ENCODE measurements around the gene TMEM218. TPM values are rescaled to one million over a fixed set of nuclear protein-coding genes. Genes with fewer than 3 reads are reported as not detected.
A peak's percentile ranks its signal among the peaks of the same experiment; 100 is the strongest.

Gene TMEM218
- total RNA-seq, 1 donor from 2014 or later = 30.4 TPM

GRCh38 chr11:125084057-125084416 lies 27.4 kb downstream of the TMEM218 start:
- no peaks in the 10 kb centered on the region for H3K9me3 Mint-ChIP-seq
- H3K27ac Mint-ChIP-seq (ENCODE audit: unreplicated experiment) = peak overlapping the region; percentile 43
- DNase-seq (ENCODE audit: low read depth, low spot score) = no peak
- H3K4me1 Mint-ChIP-seq = peaks cover 11% of the 10 kb centered on the region
- TF ChIP-seq, protein P1, sequence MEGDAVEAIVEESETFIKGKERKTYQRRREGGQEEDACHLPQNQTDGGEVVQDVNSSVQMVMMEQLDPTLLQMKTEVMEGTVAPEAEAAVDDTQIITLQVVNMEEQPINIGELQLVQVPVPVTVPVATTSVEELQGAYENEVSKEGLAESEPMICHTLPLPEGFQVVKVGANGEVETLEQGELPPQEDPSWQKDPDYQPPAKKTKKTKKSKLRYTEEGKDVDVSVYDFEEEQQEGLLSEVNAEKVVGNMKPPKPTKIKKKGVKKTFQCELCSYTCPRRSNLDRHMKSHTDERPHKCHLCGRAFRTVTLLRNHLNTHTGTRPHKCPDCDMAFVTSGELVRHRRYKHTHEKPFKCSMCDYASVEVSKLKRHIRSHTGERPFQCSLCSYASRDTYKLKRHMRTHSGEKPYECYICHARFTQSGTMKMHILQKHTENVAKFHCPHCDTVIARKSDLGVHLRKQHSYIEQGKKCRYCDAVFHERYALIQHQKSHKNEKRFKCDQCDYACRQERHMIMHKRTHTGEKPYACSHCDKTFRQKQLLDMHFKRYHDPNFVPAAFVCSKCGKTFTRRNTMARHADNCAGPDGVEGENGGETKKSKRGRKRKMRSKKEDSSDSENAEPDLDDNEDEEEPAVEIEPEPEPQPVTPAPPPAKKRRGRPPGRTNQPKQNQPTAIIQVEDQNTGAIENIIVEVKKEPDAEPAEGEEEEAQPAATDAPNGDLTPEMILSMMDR (conservative IDR thresholded peaks at IDR 0.05) = no peak
- no peaks in the 10 kb centered on the region for H3K27me3 Mint-ChIP-seq (ENCODE audit: low read depth)
- H3K4me3 Mint-ChIP-seq = no peak overlapping the region
- no peaks in the 10 kb centered on the region for H3K36me3 Mint-ChIP-seq (ENCODE audit: low read depth)

- TF ChIP-seq, protein P1 (conservative IDR thresholded peaks at IDR 0.05) = no peak
- DNase-seq (ENCODE audit: low read depth, low spot score) = no peak
- H3K27ac Mint-ChIP-seq (ENCODE audit: unreplicated experiment) = peak overlapping the region; percentile 43
- no peaks in the 10 kb centered on the region for H3K27me3 Mint-ChIP-seq (ENCODE audit: low read depth)
- no peaks in the 10 kb centered on the region for H3K9me3 Mint-ChIP-seq
- peaks cover 11% of the 10 kb centered on the region for H3K4me1 Mint-ChIP-seq
- H3K4me3 Mint-ChIP-seq = no peak overlapping the region
- H3K36me3 Mint-ChIP-seq (ENCODE audit: low read depth) = no peaks in the 10 kb centered on the region
Measured at GRCh38 chr11:125083312-125084056, 27.9 kb downstream of the TMEM218 start.

DNA sequence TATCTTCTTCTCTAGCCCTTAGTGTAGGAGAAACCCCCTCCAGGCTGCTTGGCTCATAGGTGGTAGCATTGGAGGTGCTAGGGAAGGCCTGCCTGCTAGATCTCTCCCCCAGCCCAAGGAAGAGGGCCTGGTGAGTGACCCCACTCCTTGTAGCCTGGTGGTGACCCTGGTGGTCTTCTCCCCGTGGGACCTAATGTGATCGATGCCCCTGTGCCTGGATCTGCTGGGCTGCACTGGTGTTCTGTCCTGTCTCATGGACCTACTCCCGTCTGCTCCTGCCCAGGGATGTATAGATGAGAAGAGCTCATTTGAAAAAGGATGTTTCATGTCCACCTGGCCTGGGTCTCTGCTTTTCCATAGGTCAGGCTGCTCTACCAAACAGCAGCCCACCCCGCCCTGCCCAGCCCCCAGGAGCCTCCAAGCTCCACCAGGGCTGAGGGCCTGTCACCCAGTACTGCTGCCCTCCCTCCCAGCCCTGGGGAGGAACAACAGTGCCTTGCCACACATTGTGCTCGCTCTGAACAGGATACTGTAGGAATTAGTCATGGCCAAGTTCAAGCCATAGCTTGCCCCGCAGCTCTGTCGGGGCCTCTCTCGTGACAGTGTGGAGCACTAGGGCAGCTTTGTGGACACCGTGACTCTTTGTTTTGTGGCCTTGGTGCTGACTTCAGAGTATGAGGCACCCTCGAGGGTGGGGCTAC lies 28.7 kb downstream of the TMEM218 start:
- TF ChIP-seq, protein P1 (conservative IDR thresholded peaks at IDR 0.05) = no peak
- DNase-seq (ENCODE audit: low read depth, low spot score) = no peak
- peak overlapping the region; percentile 47 for H3K27ac Mint-ChIP-seq (ENCODE audit: unreplicated experiment)
- peaks cover 11% of the 10 kb centered on the region for H3K4me1 Mint-ChIP-seq
- H3K4me3 Mint-ChIP-seq = no peak overlapping the region
- H3K27me3 Mint-ChIP-seq (ENCODE audit: low read depth) = no peaks in the 10 kb centered on the region
- no peaks in the 10 kb centered on the region for H3K9me3 Mint-ChIP-seq
- H3K36me3 Mint-ChIP-seq (ENCODE audit: low read depth) = no peaks in the 10 kb centered on the region

DNA sequence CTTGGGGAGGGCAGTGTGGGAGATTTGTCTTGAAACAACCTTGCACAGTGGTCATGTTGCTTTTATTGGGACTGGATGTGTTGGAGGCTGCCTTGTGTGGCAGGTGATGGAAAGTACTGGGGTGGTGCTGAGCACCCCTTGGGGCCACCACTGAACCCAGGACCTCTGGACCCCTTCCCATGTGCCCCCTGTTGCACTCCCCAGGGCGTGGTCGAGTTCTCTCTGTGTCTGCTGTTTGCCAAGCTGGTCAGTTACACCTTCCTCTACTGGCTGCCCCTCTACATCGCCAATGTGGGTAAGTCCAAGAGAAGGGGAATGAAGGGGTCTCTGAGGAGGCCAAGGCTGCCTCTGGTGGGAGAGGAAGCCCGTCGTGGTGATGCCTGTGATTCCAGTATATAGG lies 29.4 kb downstream of the TMEM218 start:
- no peak overlapping the region for H3K4me3 Mint-ChIP-seq
- no peaks in the 10 kb centered on the region for H3K9me3 Mint-ChIP-seq
- H3K27me3 Mint-ChIP-seq (ENCODE audit: low read depth) = no peaks in the 10 kb centered on the region
- no peaks in the 10 kb centered on the region for H3K36me3 Mint-ChIP-seq (ENCODE audit: low read depth)
- DNase-seq (ENCODE audit: low read depth, low spot score) = no peak
- peaks cover 11% of the 10 kb centered on the region for H3K4me1 Mint-ChIP-seq
- TF ChIP-seq, protein P1 (conservative IDR thresholded peaks at IDR 0.05) = no peak
- no peak overlapping the region for H3K27ac Mint-ChIP-seq (ENCODE audit: unreplicated experiment)

- no peaks in the 10 kb centered on the region for H3K36me3 Mint-ChIP-seq (ENCODE audit: low read depth)
- no peaks in the 10 kb centered on the region for H3K9me3 Mint-ChIP-seq
- DNase-seq (ENCODE audit: low read depth, low spot score) = no peak
- no peak overlapping the region for H3K4me3 Mint-ChIP-seq
- H3K27me3 Mint-ChIP-seq (ENCODE audit: low read depth) = no peaks in the 10 kb centered on the region
- peak overlapping the region; percentile 50 for H3K27ac Mint-ChIP-seq (ENCODE audit: unreplicated experiment)
- TF ChIP-seq, protein P1 (conservative IDR thresholded peaks at IDR 0.05) = no peak
- H3K4me1 Mint-ChIP-seq = peaks cover 11% of the 10 kb centered on the region
Measured at GRCh38 chr11:125081098-125081798, 30.2 kb downstream of the TMEM218 start.

Measured in neural crest cell (in vitro differentiated cells).